Measurements from ENCODE around the gene PBX1.

The PBX1 gene

DNA sequence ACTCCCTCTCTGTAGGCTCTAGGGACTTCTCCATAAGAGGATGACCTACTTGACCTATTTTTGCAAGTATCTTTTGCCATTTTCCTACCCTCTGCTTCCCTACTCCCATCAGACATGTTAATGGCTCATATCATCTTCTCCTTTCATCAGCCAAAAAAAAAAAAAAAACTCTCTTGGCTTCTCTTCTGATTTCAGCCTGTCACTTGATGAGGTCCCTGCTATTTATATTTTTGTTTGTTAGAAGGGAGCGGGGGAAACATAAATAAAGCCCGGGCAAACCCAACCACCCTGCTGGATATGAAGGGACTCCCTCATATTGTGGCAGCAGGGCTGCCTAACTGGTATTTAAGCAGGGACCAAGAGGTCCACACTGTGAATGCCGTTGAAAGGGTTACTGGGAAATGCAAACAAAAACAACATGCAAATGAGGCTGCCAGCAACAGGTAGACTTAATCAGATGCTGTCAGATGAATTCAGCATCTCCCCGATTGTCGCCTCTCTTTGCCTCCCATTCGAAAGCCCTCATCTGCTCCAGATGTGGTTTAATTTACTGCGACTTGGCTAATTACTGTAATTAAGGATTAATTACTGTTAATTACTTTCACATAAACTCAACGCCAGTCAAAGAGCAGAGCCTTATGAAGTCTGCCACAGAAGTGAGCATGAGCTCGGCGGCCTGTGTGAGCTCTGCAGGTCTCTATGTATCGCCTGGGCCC is 172.3 kb downstream of the PBX1 start:
- Histone ChIP-seq H3K36me3 (ENCODE audit: insufficient read depth) (no peaks in the 10 kb centered on the region), H3K4me3 (IDR thresholded peaks at IDR 0.05; ENCODE audit: insufficient read depth, low read depth, low read length) (no peak overlapping the region), H3K27ac (no peak overlapping the region), H3K4me1 (ENCODE audit: low read depth, poor library complexity, severe bottlenecking) (no peaks in the 10 kb centered on the region), H3K4me2 (no peak overlapping the region), H3K79me2 (ENCODE audit: insufficient read depth, low read depth) (no peaks in the 10 kb centered on the region), H3K9ac (no peak overlapping the region), H2AFZ (ENCODE audit: low read depth) (no peak overlapping the region), H3K27me3 (ENCODE audit: insufficient read depth, low read depth) (no peaks in the 10 kb centered on the region), H4K20me1 (ENCODE audit: insufficient read depth) (no peaks in the 10 kb centered on the region)
- TF ChIP-seq, protein P1, sequence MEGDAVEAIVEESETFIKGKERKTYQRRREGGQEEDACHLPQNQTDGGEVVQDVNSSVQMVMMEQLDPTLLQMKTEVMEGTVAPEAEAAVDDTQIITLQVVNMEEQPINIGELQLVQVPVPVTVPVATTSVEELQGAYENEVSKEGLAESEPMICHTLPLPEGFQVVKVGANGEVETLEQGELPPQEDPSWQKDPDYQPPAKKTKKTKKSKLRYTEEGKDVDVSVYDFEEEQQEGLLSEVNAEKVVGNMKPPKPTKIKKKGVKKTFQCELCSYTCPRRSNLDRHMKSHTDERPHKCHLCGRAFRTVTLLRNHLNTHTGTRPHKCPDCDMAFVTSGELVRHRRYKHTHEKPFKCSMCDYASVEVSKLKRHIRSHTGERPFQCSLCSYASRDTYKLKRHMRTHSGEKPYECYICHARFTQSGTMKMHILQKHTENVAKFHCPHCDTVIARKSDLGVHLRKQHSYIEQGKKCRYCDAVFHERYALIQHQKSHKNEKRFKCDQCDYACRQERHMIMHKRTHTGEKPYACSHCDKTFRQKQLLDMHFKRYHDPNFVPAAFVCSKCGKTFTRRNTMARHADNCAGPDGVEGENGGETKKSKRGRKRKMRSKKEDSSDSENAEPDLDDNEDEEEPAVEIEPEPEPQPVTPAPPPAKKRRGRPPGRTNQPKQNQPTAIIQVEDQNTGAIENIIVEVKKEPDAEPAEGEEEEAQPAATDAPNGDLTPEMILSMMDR (conservative IDR thresholded peaks at IDR 0.05; ENCODE audit: low read depth, low read length) = no peak

DNA sequence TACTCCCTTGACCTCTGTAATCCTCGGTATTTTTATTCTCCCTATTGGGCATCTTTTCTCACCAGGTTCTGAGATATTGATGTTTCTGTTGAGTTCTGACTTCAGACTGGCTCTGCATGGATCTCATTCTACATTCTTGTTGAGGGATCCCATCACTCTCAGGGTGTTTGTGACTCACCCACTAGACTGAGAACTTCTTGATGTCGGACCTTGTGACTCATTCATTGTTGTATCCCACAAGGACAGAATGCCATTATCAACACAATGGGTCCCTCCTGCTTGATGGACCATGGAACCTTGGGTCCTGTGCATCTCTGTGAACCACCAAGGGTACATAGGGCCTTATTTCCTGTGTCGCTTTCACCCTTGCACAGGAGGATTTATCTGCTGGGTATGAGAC is 174.1 kb downstream of the PBX1 start:
- H3K4me1 ChIP-seq (ENCODE audit: low read depth, poor library complexity, severe bottlenecking) = no peaks in the 10 kb centered on the region
- no peaks in the 10 kb centered on the region for H4K20me1 ChIP-seq (ENCODE audit: insufficient read depth)
- H2AFZ ChIP-seq (ENCODE audit: low read depth) = no peak overlapping the region
- no peak overlapping the region for H3K27ac ChIP-seq
- H3K4me2 ChIP-seq = no peak overlapping the region
- TF ChIP-seq, protein P1 (conservative IDR thresholded peaks at IDR 0.05; ENCODE audit: low read depth, low read length) = no peak
- H3K36me3 ChIP-seq (ENCODE audit: insufficient read depth) = no peaks in the 10 kb centered on the region
- no peaks in the 10 kb centered on the region for H3K79me2 ChIP-seq (ENCODE audit: insufficient read depth, low read depth)
- H3K27me3 ChIP-seq (ENCODE audit: insufficient read depth, low read depth) = no peaks in the 10 kb centered on the region
- H3K9ac ChIP-seq = no peak overlapping the region
- H3K4me3 ChIP-seq (IDR thresholded peaks at IDR 0.05; ENCODE audit: insufficient read depth, low read depth, low read length) = no peak overlapping the region

DNA sequence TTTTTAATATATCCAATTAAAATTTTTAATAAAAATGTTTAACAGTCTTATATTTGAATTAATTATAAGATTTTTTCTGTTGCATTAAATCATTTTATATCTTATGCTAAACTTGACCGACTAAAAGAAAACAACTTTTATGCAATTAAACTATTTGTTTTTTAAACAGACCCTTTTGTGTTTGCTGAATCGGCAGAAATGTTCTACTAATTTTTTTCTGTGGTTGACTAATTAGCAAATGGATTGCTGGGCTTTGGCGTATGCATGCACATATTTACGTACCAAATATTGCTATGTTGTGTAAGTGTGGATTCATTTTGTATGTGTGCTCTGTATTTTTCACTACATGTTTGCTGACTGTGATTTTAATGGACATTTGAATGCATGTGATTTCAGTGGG is 174.8 kb downstream of the PBX1 start:
- no peak overlapping the region for H2AFZ ChIP-seq (ENCODE audit: low read depth)
- H3K36me3 ChIP-seq (ENCODE audit: insufficient read depth) = no peaks in the 10 kb centered on the region
- no peaks in the 10 kb centered on the region for H3K4me1 ChIP-seq (ENCODE audit: low read depth, poor library complexity, severe bottlenecking)
- H4K20me1 ChIP-seq (ENCODE audit: insufficient read depth) = no peaks in the 10 kb centered on the region
- H3K27ac ChIP-seq = no peak overlapping the region
- no peak overlapping the region for H3K4me3 ChIP-seq (IDR thresholded peaks at IDR 0.05; ENCODE audit: insufficient read depth, low read depth, low read length)
- TF ChIP-seq, protein P1 (conservative IDR thresholded peaks at IDR 0.05; ENCODE audit: low read depth, low read length) = no peak
- H3K27me3 ChIP-seq (ENCODE audit: insufficient read depth, low read depth) = no peaks in the 10 kb centered on the region
- no peaks in the 10 kb centered on the region for H3K79me2 ChIP-seq (ENCODE audit: insufficient read depth, low read depth)
- no peak overlapping the region for H3K4me2 ChIP-seq
- H3K9ac ChIP-seq = no peak overlapping the region

DNA sequence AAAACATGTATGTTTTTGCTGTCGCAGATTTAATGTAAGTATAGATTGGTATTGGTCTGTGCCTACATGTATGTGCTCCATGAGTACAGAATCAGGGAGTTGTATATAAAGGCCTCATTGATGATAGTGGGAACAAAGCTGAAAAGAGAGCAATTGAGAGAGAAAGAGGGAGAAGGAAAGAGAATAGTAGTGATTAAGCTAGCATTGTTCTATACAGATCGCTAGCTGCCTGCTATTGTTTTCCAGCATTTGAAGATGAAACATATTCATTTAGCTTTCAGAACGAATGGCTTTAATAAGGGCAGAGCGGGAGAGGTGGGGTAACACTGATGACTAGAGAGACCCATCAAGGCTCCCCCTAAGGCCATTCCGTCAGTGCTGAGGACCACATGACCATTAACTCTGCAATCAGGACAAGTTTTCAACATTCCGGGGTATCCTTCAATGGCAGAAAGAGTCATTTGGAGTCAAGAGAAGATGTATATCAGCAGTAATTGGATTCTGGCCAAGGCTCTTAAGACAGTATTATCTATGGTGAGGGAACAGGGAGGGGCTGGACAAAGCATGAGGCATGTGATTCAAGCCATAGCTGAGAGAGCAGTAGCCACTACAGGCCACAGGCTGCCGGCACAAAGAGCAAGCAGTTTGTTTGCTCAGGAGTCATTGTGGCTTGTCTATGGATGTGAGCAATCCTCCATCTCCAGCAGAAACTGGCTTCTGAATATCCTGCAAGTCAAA is 176.5 kb downstream of the PBX1 start:
- Histone ChIP-seq H3K4me1 (ENCODE audit: low read depth, poor library complexity, severe bottlenecking) (no peaks in the 10 kb centered on the region), H4K20me1 (ENCODE audit: insufficient read depth) (no peaks in the 10 kb centered on the region), H3K36me3 (ENCODE audit: insufficient read depth) (no peaks in the 10 kb centered on the region), H3K4me3 (IDR thresholded peaks at IDR 0.05; ENCODE audit: insufficient read depth, low read depth, low read length) (no peak overlapping the region), H3K27me3 (ENCODE audit: insufficient read depth, low read depth) (no peaks in the 10 kb centered on the region), H2AFZ (ENCODE audit: low read depth) (no peak overlapping the region), H3K27ac (no peak overlapping the region), H3K4me2 (no peak overlapping the region), H3K9ac (no peak overlapping the region), H3K79me2 (ENCODE audit: insufficient read depth, low read depth) (no peaks in the 10 kb centered on the region)
- TF ChIP-seq, protein P1 (conservative IDR thresholded peaks at IDR 0.05; ENCODE audit: low read depth, low read length) = no peak
